Embryonic facial prominence (tissue), 1 donor: ENCODE data around the gene ADD1.

Experiments used
- DNase-seq: peaks from one replicate; pipeline ENCODE4 v3.0.0-alpha.2; 2016; ENCODE audit errors: extremely low spot score

The ADD1 gene

DNA sequence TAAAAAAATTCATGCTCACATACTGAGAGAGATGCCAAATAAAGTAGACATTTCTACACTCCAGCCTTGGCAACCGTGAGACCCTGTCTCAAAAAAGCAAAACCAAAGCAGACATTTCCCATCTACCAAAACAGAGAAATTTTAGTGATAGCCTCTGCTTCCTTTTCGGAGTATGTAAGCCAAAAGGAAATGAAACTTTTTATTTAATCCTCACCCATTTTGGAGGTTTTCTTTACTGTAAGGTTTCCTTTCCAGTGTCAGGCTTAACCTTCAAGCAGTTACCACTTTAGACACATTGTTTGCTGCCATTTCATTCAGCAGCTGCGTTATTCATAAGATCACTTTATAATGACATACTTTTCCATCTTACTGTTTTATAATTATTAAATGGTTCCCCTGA is 15.9 kb downstream of the ADD1 start:
- no peak for DNase-seq

DNA sequence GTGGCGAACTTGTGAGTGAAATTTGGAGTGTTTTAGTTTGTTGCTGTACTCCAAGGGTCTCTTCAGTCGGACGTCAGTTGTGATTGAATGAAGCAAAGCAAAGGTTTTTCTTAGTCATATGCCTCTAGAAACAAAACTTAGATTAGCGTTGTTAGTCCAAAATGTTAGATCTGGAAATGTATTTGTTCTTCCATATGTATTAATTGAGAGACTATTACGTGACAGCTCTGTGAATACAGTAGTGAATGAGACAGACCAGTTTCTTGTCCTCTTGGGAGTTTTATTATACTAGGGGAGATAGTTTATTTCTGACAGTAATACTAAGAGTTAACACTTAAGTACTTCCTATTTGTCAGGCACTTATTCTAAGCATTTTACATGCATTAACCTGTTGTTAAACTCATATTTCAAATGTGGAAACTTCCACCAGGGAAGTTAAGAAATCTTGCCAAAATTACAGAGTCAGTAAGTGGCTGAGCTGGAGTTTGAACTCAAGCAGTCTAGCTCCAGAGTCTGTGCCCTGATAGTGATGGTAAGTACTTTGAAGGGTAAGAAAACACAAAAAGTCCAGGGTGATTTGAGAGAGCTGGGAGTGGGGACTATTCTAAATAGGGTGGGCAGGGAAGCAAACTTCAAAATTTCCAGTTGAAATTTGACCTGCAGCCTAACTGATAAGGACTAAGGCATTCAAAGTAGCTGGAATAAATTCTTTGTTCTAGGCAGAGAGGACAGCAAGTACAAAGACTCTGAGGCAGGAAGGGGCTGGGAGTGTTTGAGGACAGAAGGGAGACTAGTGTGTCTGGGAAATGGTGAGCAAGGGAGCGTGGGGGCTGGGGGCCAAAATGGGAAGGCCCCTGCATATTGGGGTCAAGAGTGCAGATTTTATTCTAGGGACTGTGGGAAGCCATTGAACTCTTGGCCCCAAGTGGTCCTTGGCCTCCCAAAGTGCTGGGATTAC is 17.0 kb downstream of the ADD1 start:
- DNase-seq, result no peak

- DNase-seq, result no peak
These were observed 18.2 kb downstream of the ADD1 start for GRCh38 chr4:2861631-2862436.

DNA sequence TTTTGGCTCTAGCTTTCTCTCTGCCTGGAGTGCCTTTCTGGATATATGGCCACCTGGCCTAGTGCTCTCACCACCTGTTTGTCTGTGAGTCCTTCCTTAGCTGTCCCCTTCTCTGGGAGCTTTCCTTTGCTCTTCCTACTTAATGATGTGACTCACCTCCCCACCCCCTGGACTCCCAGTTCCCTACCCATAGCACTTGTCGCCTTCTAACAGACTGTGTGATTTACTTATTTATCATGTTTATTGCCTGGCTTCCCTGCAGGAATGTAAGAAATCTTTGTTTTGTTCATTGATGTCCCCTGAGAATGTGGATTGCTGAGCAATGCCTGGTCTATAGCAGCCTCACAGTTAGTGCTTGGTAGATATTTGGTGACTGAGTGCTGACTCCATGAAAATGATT is 18.9 kb downstream of the ADD1 start:
- no peak for DNase-seq

DNA sequence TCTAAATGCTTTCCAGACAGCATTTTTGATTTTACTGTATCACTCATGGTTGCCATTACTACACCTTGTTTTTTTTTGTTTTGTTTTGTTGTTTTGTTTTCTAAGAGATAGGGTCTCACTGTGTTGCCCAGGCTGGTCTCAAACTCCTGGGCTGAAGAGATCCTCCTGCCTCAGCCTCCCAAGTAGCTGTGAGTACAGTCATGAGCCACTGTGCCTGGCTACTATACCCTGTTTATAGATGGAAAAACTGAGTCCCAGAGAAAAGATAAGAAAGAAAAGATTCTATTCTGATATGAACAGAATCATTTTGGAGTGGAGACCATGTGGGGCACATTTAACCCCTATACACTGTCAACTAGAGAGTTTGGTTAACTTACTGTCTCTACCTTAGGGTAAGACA is 20.0 kb downstream of the ADD1 start:
- DNase-seq, result no peak

DNA sequence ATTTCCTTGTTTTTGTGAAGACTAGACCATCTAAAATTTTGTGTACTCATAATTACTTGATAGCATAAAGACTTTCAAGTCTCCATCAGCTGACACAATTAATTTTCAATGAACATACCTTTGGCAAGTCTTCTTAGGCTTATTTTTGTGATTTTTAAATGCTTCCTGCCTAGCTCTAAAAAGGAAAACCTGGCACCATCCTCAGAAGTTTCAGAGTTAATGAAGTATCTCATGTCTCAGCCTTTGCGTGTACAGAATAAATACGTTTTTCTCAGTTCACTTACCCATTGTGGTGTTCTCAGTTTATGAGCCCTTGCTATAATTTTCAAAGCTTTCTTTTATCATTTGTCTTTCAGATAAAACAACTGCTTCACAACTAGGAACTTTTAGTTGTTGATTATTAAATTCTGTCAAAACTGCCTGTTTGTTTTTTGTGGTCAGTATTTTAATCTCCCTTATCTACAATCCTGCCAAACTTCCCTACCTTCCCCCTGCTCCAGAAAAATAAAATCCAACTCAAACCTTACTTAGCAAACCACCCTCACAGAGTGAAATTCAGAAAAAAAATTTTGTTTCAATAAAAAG is 21.6 kb downstream of the ADD1 start:
- DNase-seq, result no peak

GRCh38 chr4:2866160-2866861 is 22.7 kb downstream of the ADD1 start:
- DNase-seq, result no peak

DNA sequence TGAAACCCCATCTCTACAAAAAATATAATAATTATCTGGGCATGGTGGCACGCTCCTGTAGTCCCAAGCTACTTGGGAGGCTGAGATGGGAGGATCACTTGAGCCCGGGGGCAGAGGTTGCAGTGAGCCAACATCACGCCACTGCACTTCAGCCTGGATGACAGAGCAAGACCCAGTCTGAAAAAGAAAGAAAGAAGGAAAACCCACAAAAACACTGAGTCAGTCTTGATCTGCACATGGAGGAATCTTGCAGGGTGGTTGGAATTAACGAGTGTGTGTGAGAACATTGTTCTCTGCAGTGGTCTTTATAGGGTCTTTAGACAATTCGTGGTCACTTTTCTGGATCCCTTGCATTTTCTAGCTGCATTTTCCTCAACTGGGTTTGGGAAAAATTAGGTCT is 23.2 kb downstream of the ADD1 start:
- no peak for DNase-seq

- no peak for DNase-seq
These were observed 24.3 kb downstream of the ADD1 start for GRCh38 chr4:2867758-2868491.

- DNase-seq, result no peak
These were observed 25.3 kb downstream of the ADD1 start for GRCh38 chr4:2868877-2869487.

DNA sequence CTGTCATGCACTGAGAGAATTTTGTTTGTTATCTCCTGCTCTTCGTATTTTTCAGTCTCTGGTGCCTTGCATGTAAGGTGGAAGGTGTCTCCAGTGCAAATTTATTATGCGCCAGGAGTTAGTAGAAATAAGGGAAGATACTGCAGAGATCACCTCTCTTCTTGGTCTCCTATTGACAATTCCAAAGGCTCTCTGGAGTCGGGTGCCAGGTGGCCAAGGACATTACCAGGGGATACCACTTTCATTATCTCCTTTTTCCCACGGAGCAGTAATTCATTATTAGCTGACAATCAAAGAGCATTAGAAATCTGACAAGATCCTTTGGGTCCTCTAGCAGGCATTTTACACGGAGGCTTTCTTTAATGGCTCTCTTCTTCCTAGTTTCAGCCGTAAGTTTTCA is 26.0 kb downstream of the ADD1 start:
- no peak for DNase-seq

GRCh38 chr4:2870082-2870481 is 26.4 kb downstream of the ADD1 start:
- DNase-seq, result no peak

- DNase-seq, result no peak
These were observed 27.8 kb downstream of the ADD1 start for GRCh38 chr4:2871466-2871865.

GRCh38 chr4:2871911-2872310 is 28.3 kb downstream of the ADD1 start:
- no peak for DNase-seq

- DNase-seq, result no peak
These were observed 29.7 kb downstream of the ADD1 start for GRCh38 chr4:2873329-2873728.

GRCh38 chr4:2874861-2875260 is 31.2 kb downstream of the ADD1 start:
- no peak for DNase-seq

DNA sequence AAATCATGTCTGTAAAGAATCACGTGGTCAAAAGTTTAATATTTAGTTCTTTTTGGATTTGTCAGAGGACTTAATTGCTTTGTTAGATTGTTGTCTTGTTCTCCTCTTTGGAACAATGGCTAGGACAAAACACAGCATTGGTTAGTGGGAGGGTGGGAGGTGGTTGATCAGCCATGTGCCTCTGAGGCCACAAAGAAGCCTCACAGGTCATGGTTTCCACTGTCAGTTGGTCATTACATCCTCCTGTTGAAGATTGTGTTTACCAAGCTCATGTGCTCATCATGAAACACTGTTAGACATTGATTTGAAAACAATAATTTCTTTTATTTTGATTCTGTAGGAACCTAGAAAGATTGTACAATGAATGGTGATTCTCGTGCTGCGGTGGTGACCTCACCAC is 31.9 kb downstream of the ADD1 start:
- DNase-seq, result no peak

GRCh38 chr4:2878346-2878745 is 34.7 kb downstream of the ADD1 start:
- no peak for DNase-seq

DNA sequence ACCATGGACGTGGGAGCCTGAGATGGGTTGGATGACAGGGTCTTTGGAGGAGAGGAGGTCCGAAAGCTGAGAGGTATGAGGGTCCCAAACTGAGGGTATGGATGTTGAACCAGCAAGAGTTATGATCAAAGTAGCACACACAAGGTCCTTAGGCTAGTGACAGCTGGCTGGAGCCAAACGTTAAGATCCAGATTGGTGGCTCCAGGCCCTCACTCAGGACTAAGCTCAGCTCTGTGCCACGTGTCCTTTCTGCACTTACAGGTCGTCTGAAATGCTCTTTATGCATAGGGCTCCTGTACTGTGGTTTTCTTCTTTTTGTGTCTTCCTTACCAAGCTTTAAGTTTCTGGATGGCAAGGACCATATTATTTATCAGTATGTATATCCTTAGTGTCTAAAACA is 35.4 kb downstream of the ADD1 start:
- no peak for DNase-seq

DNA sequence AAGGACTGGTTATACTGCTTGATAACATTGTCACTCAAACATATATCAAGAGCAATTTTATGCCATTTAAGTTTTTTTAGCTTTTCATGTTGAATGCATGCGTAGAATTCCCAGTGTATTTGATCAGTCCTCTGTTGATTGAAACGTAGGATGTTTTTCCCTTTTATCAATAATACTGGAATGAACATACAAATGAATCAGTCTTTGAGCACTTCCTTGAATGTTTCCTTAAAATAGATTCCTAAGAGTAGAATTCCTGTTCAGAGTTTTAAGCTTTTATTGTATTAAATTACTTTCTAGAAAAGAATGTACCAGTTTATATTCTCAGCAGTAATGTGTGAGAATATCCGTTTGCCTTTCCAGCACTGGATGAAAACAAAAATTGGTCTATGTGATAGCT is 37.8 kb downstream of the ADD1 start:
- DNase-seq, result no peak

GRCh38 chr4:2882341-2882740 is 38.7 kb downstream of the ADD1 start:
- DNase-seq, result no peak
